ENCODE results near the gene JAML. TPM values are rescaled to one million over a fixed set of nuclear protein-coding genes. Genes with fewer than 3 reads are reported as not detected.

The JAML gene
- total and polyA plus RNA-seq, 2 of the 8 experiments (the other 6 are each of a cell fraction or from before 2014, with no cell fraction given) = 0.12 to 0.58 TPM

GRCh38 chr11:118174006-118174567 lies 50.7 kb downstream of the JAML start:
- H3K56ac ChIP-seq (replicated peaks; ENCODE audit: insufficient read length, low read depth, low read length) = no peak overlapping the region
- H3K9me3 ChIP-seq (ENCODE audit: insufficient read depth in 2 of 2, low read depth in 1 of 2, low read length in 1 of 2) = no peaks in the 10 kb centered on the region
- WGBS, 2 experiments (ENCODE audit: extremely low coverage in 1 of 2, insufficient coverage in 1 of 2, insufficient read length in 1 of 2, insufficient replicate concordance in 2 of 2, low coverage in 1 of 2, low lambda C conversion rate in 2 of 2, missing lambda C conversion rate in 1 of 2) = 84% methylated on average over 7 of the region's 9 CpGs; no CpG with 5 or more reads in 1 of the 2 experiments
- H3K4me3 ChIP-seq (ENCODE audit: extremely low read depth in 1 of 4, insufficient read depth in 2 of 4, low read depth in 3 of 4, low read length in 4 of 4) = no peak overlapping the region
- ChIA-PET CTCF (ENCODE audit: partially characterized antibody) (interaction anchor here (0.8 to 8.7 kb wide), 12 partner anchors 8 to 241 kb away, joined by 3 to 245 read pairs (median 4); partner anchors contain the start of gene SCN4B), POLR2A (ENCODE audit: partially characterized antibody) (interaction anchor here (1.1 to 1.3 kb wide), 2 partner anchors 11 to 18 kb away, joined by 3 to 6 read pairs; no protein-coding TSS in a partner anchor)
- no peak overlapping the region for H3K14ac ChIP-seq (ENCODE audit: insufficient read length)
- no peak overlapping the region for H4K5ac ChIP-seq (ENCODE audit: insufficient read length, low read depth, low read length)
- H3K4ac ChIP-seq (replicated peaks; ENCODE audit: insufficient read length, low read depth, low read length) = no peak overlapping the region
- H3K36me3 ChIP-seq (ENCODE audit: control insufficient read depth in 2 of 4, insufficient read depth in 4 of 4, low read length in 3 of 4) = no peaks in the 10 kb centered on the region
- no peak overlapping the region for H2BK20ac ChIP-seq (ENCODE audit: low read length)
- H3K23ac ChIP-seq (ENCODE audit: insufficient read length) = no peak overlapping the region
- H3K9ac ChIP-seq (replicated peaks in 1 of 4; ENCODE audit: extremely low read depth in 1 of 4, low read depth in 3 of 4, low read length in 3 of 4) = no peak overlapping the region
- H2AK5ac ChIP-seq (ENCODE audit: low read depth, low read length) = 0 out of 2 replicates have a peak overlapping the region, but pooled peaks have one; percentile 17
- H3K4me1 ChIP-seq (replicated peaks in 1 of 4; ENCODE audit: control insufficient read depth in 3 of 4, insufficient read depth in 4 of 4, low read length in 3 of 4) = peaks cover 0 to 27% (median 15%) of the 10 kb centered on the region in 4 experiments
- H2BK120ac ChIP-seq (replicated peaks; ENCODE audit: low read depth, low read length) = no peak overlapping the region
- no peaks in the 10 kb centered on the region for H3K79me2 ChIP-seq (ENCODE audit: control insufficient read depth in 1 of 2, insufficient read depth in 2 of 2, low read length in 2 of 2)
- H3K27me3 ChIP-seq (replicated peaks in 1 of 4; ENCODE audit: control insufficient read depth in 3 of 4, extremely low read depth in 1 of 4, insufficient read depth in 3 of 4, low read length in 3 of 4) = peaks cover 6 to 66% (median 59%) of the 10 kb centered on the region in 4 experiments
- DNase-seq (ENCODE audit: low read depth in 1 of 2, low spot score in 2 of 2) (no peak), FAIRE-seq (no peak)
- peaks cover 10% of the 10 kb centered on the region for H3K23me2 ChIP-seq (ENCODE audit: low read depth, low read length)
- no peak overlapping the region for H4K91ac ChIP-seq (replicated peaks; ENCODE audit: insufficient read length, low read length)
- no peak overlapping the region; a peak in 1 of 4 replicates for H3K4me2 ChIP-seq (ENCODE audit: insufficient read depth in 1 of 2, low read depth in 2 of 2, low read length in 2 of 2)
- no peaks in the 10 kb centered on the region for H4K20me1 ChIP-seq (replicated peaks in 1 of 2; ENCODE audit: control insufficient read depth in 1 of 2, insufficient read depth in 2 of 2, low read length in 2 of 2)
- H3K27ac ChIP-seq (ENCODE audit: low read depth, low read length) = no peak overlapping the region
- no peak overlapping the region for H2BK5ac ChIP-seq (ENCODE audit: low read depth, low read length)
- H4K8ac ChIP-seq (ENCODE audit: extremely low read depth, insufficient read depth, low read length) = no peak overlapping the region
- H3K79me1 ChIP-seq (ENCODE audit: low read depth, low read length) = no peaks in the 10 kb centered on the region
- H2BK12ac ChIP-seq (ENCODE audit: low read depth, low read length) = 0 out of 2 replicates have a peak overlapping the region, but pooled peaks have one; percentile 86
- peak overlapping the region; percentile 88; the same call in 1 of the 2 replicates for H2BK15ac ChIP-seq (ENCODE audit: low read length)
- no peak overlapping the region for H3K18ac ChIP-seq (ENCODE audit: extremely low read depth, low read length)
- H2AFZ ChIP-seq (ENCODE audit: low read length) = no peak overlapping the region
- TF ChIP-seq EP300 (IDR thresholded peaks at IDR 0.05; ENCODE audit: borderline replicate concordance in 1 of 2, low read depth in 2 of 2, low read length in 2 of 2) (no peak), POU5F1 (IDR thresholded peaks at IDR 0.05; ENCODE audit: low read depth, low read length) (no peak), CTBP2 (IDR thresholded peaks at IDR 0.05; ENCODE audit: borderline replicate concordance, insufficient read depth, insufficient read length, low read length) (no peak), RBBP5 (IDR thresholded peaks at IDR 0.05; ENCODE audit: borderline replicate concordance, low read depth, low read length) (no peak), TEAD4 (IDR thresholded peaks at IDR 0.05; ENCODE audit: low read depth, low read length) (no peak), MAX (IDR thresholded peaks at IDR 0.05) (no peak), MAFK (IDR thresholded peaks at IDR 0.05; ENCODE audit: low read depth, low read length) (no peak), BRCA1 (IDR thresholded peaks at IDR 0.05; ENCODE audit: low read depth, low read length) (no peak), NRF1 (IDR thresholded peaks at IDR 0.05; ENCODE audit: low read depth, low read length) (no peak), SUZ12 (IDR thresholded peaks at IDR 0.05; ENCODE audit: low read length) (no peak), RFX5 (IDR thresholded peaks at IDR 0.05; ENCODE audit: borderline replicate concordance, low read depth, low read length) (no peak), BCL11A (IDR thresholded peaks at IDR 0.05; ENCODE audit: low read depth in 2 of 2, low read length in 2 of 2) (no peak), CEBPB (IDR thresholded peaks at IDR 0.05; ENCODE audit: low read depth, low read length) (no peak)

Data from H1 (cell line).